WTC11 (cell line): ENCODE data around the gene SNX15. TPM values are rescaled to one million over a fixed set of nuclear protein-coding genes. Genes with fewer than 3 reads are reported as not detected.

Source experiments
- ATAC-seq: fragments of 200-7000 bp; cut with Tn5 transposase; 2 replicates; pipeline ENCODE4 v1.10.0; 2021; ENCODE audit warnings: mild to moderate bottlenecking, moderate library complexity
- CTCF ChIA-PET: fragments of 300-600 bp; sonication (Branson Sonifier 250); formaldehyde crosslinking; loops from one replicate; lab custom pipeline; 2021; ENCODE audit warnings: antibody characterized with exemption; lab: Charles Lee
- POLR2A ChIA-PET: fragments of 350-600 bp; sonication (Branson Sonifier 250); formaldehyde crosslinking; loops from one replicate; lab custom pipeline; 2021; ENCODE audit warnings: antibody characterized with exemption; lab: Charles Lee
- DNase-seq: peaks from one replicate; pipeline ENCODE4 v3.0.0; 2021; ENCODE audit warnings: low spot score
- H3K27ac Mint-ChIP-seq: 2 replicates; pipeline ENCODE4 v1.8.0; 2021; ENCODE audit warnings: mixed read lengths
- H3K27me3 Mint-ChIP-seq: 2 replicates; pipeline ENCODE4 v1.8.0; 2021; ENCODE audit warnings: low read depth, mild to moderate bottlenecking, moderate library complexity, mixed read lengths
- H3K36me3 Mint-ChIP-seq: 2 replicates; pipeline ENCODE4 v1.8.0; 2021; ENCODE audit warnings: mixed read lengths
- H3K4me1 Mint-ChIP-seq: 2 replicates; pipeline ENCODE4 v1.8.0; 2022; ENCODE audit warnings: mixed read lengths
- H3K4me3 Mint-ChIP-seq: 2 replicates; pipeline ENCODE4 v1.8.0; 2021; ENCODE audit warnings: mild to moderate bottlenecking, moderate library complexity, mixed read lengths
- H3K9me3 Mint-ChIP-seq: 2 replicates; pipeline ENCODE4 v1.8.0; 2021; ENCODE audit warnings: mixed read lengths
- CREB1 ChIP-seq: sonication (generic); formaldehyde crosslinking; IDR thresholded peaks from 2 replicates; pipeline ENCODE4 v1.8.0; 2023; ENCODE audit warnings: mild to moderate bottlenecking, missing genetic modification reagents
- ETV6 ChIP-seq: sonication (generic); formaldehyde crosslinking; IDR thresholded peaks from 2 replicates; pipeline ENCODE4 v1.8.1; 2022; ENCODE audit warnings: mild to moderate bottlenecking, missing genetic modification reagents
- GABPB1 ChIP-seq: sonication (generic); formaldehyde crosslinking; IDR thresholded peaks from 2 replicates; pipeline ENCODE4 v1.8.1; 2023; ENCODE audit warnings: mild to moderate bottlenecking, missing genetic modification reagents
- GRHL2 ChIP-seq: fragments of 250-450 bp; sonication (Bioruptor Pico); IDR thresholded peaks from 2 replicates; pipeline ENCODE4 v1.8.0; 2022; ENCODE audit warnings: mild to moderate bottlenecking, moderate library complexity; ENCODE audit not compliant: insufficient replicate concordance, severe bottlenecking
- JUN ChIP-seq: sonication (generic); formaldehyde crosslinking; IDR thresholded peaks from 2 replicates; pipeline ENCODE4 v1.8.0; 2023; ENCODE audit warnings: mild to moderate bottlenecking, missing genetic modification reagents
- KAT7 ChIP-seq: sonication (generic); formaldehyde crosslinking; IDR thresholded peaks from 2 replicates; pipeline ENCODE4 v1.8.1; 2023; ENCODE audit warnings: missing genetic modification reagents, mild to moderate bottlenecking, borderline replicate concordance
- MYBL2 ChIP-seq: sonication (generic); formaldehyde crosslinking; IDR thresholded peaks from 2 replicates; pipeline ENCODE4 v1.8.1; 2023; ENCODE audit warnings: mild to moderate bottlenecking, moderate library complexity, missing genetic modification reagents
- NFATC4 ChIP-seq: fragments of 250-450 bp; sonication (Bioruptor Pico); IDR thresholded peaks from 2 replicates; pipeline ENCODE4 v1.9.0; 2021; ENCODE audit warnings: mild to moderate bottlenecking
- NR1H2 ChIP-seq: sonication (generic); formaldehyde crosslinking; IDR thresholded peaks from 2 replicates; pipeline ENCODE4 v1.9.0; 2021; ENCODE audit warnings: mild to moderate bottlenecking, moderate library complexity, missing genetic modification reagents
- OVOL2 ChIP-seq: fragments of 250-450 bp; sonication (Bioruptor Pico); IDR thresholded peaks from 2 replicates; pipeline ENCODE4 v1.9.0; 2021; ENCODE audit warnings: mild to moderate bottlenecking, borderline replicate concordance
- RORB ChIP-seq: fragments of 250-450 bp; sonication (Bioruptor Pico); IDR thresholded peaks from 2 replicates; pipeline ENCODE4 v1.9.0; 2021; ENCODE audit warnings: mild to moderate bottlenecking
- ZBTB21 ChIP-seq: sonication (generic); formaldehyde crosslinking; IDR thresholded peaks from 2 replicates; pipeline ENCODE4 v1.8.1; 2023; ENCODE audit warnings: mild to moderate bottlenecking, missing genetic modification reagents, borderline replicate concordance
- ZNF121 ChIP-seq: sonication (generic); formaldehyde crosslinking; IDR thresholded peaks from 2 replicates; pipeline ENCODE4 v1.8.0; 2023; ENCODE audit warnings: missing genetic modification reagents
- total RNA-seq: library from RNA; stranded (reverse); gene quantifications from 3 replicates; pipeline ENCODE4 v1.2.3, GENCODE V29; 2021
- TF ChIP-seq, protein P1 (sequence below): fragments of 250-450 bp; sonication (Bioruptor Pico); conservative IDR thresholded peaks from 2 replicates; pipeline ENCODE4 v1.9.0; 2021; ENCODE audit warnings: mild to moderate bottlenecking
- TF ChIP-seq, protein P2 (sequence below): sonication (generic); formaldehyde crosslinking; IDR thresholded peaks from 2 replicates; pipeline ENCODE4 v1.8.1; 2023; ENCODE audit warnings: mild to moderate bottlenecking, missing genetic modification reagents, borderline replicate concordance
- TF ChIP-seq, protein P3 (sequence below): sonication (generic); formaldehyde crosslinking; IDR thresholded peaks from 2 replicates; pipeline ENCODE4 v1.8.1; 2023; ENCODE audit warnings: mild to moderate bottlenecking, missing genetic modification reagents, moderate library complexity
- TF ChIP-seq, protein P4 (sequence below): sonication (generic); formaldehyde crosslinking; conservative IDR thresholded peaks from 2 replicates; pipeline ENCODE4 v1.8.1; 2022; ENCODE audit warnings: mild to moderate bottlenecking, missing genetic modification reagents
- TF ChIP-seq, protein P5 (sequence below): fragments of 250-450 bp; sonication (Bioruptor Pico); IDR thresholded peaks from 2 replicates; pipeline ENCODE4 v1.9.0; 2021; ENCODE audit warnings: mild to moderate bottlenecking, borderline replicate concordance
- TF ChIP-seq, protein P6 (sequence below): fragments of 250-450 bp; sonication (Bioruptor Pico); IDR thresholded peaks from 2 replicates; pipeline ENCODE4 v2.1.2; 2022; ENCODE audit warnings: mild to moderate bottlenecking, moderate library complexity

Gene SNX15
- total RNA-seq, 1 experiment from 2014 or later, result 17.6 TPM

DNA sequence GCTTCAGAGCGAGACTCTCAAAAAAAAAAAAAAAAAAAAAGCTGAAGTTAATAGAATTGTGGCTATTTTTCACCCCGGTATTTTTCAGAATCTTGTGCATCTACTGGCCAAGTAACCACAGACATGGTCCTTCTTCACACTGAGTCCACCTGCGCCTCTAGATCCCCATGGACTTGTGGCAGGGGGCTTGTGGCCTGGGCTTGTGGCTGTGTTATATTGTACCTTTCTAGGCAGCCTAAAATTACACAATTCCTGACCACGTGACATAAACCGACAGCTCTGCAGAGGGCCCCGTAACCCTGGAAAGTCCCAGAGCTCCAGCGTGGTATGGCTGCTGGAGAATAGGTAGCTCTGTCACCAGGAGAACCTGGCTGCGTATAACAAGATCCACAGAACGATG, 42.0 kb downstream of the SNX15 start:
- no peaks in the 10 kb centered on the region for H3K27me3 Mint-ChIP-seq
- POLR2A ChIA-PET, result no interaction called here
- no peak for ATAC-seq
- peaks cover 23% of the 10 kb centered on the region for H3K4me1 Mint-ChIP-seq
- H3K4me3 Mint-ChIP-seq, result no peak overlapping the region
- DNase-seq, result no peak
- no peaks in the 10 kb centered on the region for H3K9me3 Mint-ChIP-seq
- CTCF ChIA-PET, result interaction anchor here (0.6 to 1.0 kb wide), 3 partner anchors 27 to 643 kb away, joined by 3 to 4 read pairs (median 3); no protein-coding TSS in a partner anchor
- no peaks in the 10 kb centered on the region for H3K36me3 Mint-ChIP-seq
- TF ChIP-seq RORB (no peak), GRHL2 (CRISPR knock-in tag) (no peak), KAT7 (CRISPR knock-in tag) (no peak), NR1H2 (CRISPR knock-in tag) (no peak), GABPB1 (CRISPR knock-in tag) (no peak), ZBTB21 (CRISPR knock-in tag) (no peak)
- TF ChIP-seq, protein P1, sequence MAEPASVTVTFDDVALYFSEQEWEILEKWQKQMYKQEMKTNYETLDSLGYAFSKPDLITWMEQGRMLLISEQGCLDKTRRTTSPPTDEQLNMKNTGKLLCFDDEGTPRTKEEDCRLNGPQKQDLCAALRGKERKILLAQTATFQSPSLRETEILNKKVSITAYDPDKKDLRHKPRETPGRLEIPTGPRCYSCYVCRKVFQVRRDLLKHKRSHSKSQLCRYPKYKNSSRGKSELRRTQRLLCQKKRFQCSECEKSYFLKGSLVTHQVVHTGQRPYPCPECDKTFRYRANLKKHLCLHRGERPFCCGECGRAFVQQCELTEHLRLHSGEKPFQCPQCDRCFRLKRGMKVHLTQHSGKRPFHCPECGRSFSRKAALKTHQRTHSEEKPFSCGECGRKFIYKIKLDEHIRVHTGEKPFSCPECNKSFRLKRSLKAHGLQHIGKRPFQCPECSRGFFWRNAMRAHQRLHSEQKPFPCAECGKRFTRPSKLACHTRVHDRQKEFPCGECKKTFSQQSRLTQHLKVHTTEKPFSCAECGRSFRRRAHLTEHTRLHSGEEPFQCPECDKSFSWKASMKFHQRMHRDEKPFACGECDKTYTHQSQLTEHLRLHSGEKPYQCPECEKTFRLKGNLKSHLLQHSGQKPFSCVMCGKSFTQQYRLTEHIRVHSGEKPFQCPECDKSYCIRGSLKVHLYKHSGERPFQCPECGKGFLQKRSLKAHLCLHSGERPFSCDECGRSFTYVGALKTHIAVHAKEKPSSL, result no peak
- TF ChIP-seq, protein P2, sequence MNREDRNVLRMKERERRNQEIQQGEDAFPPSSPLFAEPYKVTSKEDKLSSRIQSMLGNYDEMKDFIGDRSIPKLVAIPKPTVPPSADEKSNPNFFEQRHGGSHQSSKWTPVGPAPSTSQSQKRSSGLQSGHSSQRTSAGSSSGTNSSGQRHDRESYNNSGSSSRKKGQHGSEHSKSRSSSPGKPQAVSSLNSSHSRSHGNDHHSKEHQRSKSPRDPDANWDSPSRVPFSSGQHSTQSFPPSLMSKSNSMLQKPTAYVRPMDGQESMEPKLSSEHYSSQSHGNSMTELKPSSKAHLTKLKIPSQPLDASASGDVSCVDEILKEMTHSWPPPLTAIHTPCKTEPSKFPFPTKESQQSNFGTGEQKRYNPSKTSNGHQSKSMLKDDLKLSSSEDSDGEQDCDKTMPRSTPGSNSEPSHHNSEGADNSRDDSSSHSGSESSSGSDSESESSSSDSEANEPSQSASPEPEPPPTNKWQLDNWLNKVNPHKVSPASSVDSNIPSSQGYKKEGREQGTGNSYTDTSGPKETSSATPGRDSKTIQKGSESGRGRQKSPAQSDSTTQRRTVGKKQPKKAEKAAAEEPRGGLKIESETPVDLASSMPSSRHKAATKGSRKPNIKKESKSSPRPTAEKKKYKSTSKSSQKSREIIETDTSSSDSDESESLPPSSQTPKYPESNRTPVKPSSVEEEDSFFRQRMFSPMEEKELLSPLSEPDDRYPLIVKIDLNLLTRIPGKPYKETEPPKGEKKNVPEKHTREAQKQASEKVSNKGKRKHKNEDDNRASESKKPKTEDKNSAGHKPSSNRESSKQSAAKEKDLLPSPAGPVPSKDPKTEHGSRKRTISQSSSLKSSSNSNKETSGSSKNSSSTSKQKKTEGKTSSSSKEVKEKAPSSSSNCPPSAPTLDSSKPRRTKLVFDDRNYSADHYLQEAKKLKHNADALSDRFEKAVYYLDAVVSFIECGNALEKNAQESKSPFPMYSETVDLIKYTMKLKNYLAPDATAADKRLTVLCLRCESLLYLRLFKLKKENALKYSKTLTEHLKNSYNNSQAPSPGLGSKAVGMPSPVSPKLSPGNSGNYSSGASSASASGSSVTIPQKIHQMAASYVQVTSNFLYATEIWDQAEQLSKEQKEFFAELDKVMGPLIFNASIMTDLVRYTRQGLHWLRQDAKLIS (CRISPR knock-in tag), result no peak
- no peak overlapping the region for H3K27ac Mint-ChIP-seq

DNA sequence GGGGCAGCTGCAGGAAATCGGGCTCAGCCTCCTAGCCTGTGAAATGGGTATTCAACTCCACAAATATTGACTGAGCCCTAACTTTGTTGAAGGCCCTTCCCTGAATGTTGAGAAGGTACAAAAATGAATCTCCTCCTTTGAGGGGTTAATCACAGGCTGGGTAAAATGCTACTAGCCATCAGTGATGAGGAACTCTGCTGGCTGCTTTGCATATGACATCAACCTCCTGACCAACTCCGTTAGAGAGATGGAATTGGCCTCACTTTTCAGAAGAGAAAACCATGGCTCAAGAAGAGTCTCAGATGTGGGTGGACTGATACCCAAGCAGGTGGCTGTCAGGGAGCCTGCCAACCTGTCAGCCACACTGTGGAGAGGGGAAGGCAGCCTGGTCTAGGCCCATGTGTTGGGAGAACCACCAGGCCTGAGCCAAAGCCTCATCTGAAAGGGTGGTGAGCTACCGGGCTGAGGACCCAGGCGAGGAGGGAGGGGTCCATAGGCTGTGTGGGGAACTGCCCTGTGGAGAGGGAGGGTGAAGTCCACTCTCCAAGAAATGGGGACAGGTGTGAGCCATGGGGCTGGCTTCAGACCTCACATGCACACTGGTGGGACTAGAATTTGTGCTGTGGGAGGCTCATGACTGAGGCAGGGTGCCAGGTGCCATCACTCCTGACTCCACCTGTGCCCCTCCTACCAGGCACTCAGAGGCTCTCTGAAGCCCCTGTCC, 44.8 kb downstream of the SNX15 start:
- no peak for DNase-seq
- Mint-ChIP-seq H3K27ac (peak overlapping the region; percentile 25; the same call in 1 of the 2 replicates), H3K9me3 (no peaks in the 10 kb centered on the region), H3K27me3 (no peaks in the 10 kb centered on the region), H3K4me3 (no peak overlapping the region), H3K4me1 (peaks cover 10% of the 10 kb centered on the region), H3K36me3 (peaks cover 14% of the 10 kb centered on the region)
- POLR2A ChIA-PET, result no interaction called here
- no peak for ATAC-seq
- TF ChIP-seq, protein P3, sequence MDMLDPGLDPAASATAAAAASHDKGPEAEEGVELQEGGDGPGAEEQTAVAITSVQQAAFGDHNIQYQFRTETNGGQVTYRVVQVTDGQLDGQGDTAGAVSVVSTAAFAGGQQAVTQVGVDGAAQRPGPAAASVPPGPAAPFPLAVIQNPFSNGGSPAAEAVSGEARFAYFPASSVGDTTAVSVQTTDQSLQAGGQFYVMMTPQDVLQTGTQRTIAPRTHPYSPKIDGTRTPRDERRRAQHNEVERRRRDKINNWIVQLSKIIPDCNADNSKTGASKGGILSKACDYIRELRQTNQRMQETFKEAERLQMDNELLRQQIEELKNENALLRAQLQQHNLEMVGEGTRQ (CRISPR knock-in tag), result no peak
- no peak for TF ChIP-seq JUN (CRISPR knock-in tag)
- TF ChIP-seq NFATC4 (CRISPR knock-in tag), result no peak
- TF ChIP-seq, protein P4, sequence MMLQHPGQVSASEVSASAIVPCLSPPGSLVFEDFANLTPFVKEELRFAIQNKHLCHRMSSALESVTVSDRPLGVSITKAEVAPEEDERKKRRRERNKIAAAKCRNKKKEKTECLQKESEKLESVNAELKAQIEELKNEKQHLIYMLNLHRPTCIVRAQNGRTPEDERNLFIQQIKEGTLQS (CRISPR knock-in tag), result no peak
- TF ChIP-seq MYBL2 (CRISPR knock-in tag), result no peak
- TF ChIP-seq, protein P5, sequence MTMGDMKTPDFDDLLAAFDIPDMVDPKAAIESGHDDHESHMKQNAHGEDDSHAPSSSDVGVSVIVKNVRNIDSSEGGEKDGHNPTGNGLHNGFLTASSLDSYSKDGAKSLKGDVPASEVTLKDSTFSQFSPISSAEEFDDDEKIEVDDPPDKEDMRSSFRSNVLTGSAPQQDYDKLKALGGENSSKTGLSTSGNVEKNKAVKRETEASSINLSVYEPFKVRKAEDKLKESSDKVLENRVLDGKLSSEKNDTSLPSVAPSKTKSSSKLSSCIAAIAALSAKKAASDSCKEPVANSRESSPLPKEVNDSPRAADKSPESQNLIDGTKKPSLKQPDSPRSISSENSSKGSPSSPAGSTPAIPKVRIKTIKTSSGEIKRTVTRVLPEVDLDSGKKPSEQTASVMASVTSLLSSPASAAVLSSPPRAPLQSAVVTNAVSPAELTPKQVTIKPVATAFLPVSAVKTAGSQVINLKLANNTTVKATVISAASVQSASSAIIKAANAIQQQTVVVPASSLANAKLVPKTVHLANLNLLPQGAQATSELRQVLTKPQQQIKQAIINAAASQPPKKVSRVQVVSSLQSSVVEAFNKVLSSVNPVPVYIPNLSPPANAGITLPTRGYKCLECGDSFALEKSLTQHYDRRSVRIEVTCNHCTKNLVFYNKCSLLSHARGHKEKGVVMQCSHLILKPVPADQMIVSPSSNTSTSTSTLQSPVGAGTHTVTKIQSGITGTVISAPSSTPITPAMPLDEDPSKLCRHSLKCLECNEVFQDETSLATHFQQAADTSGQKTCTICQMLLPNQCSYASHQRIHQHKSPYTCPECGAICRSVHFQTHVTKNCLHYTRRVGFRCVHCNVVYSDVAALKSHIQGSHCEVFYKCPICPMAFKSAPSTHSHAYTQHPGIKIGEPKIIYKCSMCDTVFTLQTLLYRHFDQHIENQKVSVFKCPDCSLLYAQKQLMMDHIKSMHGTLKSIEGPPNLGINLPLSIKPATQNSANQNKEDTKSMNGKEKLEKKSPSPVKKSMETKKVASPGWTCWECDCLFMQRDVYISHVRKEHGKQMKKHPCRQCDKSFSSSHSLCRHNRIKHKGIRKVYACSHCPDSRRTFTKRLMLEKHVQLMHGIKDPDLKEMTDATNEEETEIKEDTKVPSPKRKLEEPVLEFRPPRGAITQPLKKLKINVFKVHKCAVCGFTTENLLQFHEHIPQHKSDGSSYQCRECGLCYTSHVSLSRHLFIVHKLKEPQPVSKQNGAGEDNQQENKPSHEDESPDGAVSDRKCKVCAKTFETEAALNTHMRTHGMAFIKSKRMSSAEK, result no peak
- TF ChIP-seq ZNF121 (CRISPR knock-in tag), result no peak
- TF ChIP-seq, protein P1, result no peak
- TF ChIP-seq ETV6 (CRISPR knock-in tag), result no peak
- no peak for TF ChIP-seq CREB1 (CRISPR knock-in tag)
- TF ChIP-seq, protein P6, sequence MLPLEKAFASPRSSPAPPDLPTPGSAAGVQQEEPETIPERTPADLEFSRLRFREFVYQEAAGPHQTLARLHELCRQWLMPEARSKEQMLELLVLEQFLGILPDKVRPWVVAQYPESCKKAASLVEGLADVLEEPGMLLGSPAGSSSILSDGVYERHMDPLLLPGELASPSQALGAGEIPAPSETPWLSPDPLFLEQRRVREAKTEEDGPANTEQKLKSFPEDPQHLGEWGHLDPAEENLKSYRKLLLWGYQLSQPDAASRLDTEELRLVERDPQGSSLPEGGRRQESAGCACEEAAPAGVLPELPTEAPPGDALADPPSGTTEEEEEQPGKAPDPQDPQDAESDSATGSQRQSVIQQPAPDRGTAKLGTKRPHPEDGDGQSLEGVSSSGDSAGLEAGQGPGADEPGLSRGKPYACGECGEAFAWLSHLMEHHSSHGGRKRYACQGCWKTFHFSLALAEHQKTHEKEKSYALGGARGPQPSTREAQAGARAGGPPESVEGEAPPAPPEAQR (CRISPR knock-in tag), result no peak
- TF ChIP-seq GRHL2 (CRISPR knock-in tag), result no peak
- TF ChIP-seq OVOL2 (CRISPR knock-in tag), result no peak
- CTCF ChIA-PET, result no interaction called here
